HepG2 (cell line): Measurements from ENCODE around the gene OGFOD3. TPM values are rescaled to one million over a fixed set of nuclear protein-coding genes. Genes with fewer than 3 reads are reported as not detected.

Experiments used
- ADNP ChIP-seq: sonication (generic); formaldehyde crosslinking; IDR thresholded peaks from 2 replicates; pipeline ENCODE4 v1.4.0; 2020; ENCODE audit warnings: missing genetic modification reagents
- CHD4 ChIP-seq: fragments of 200-600 bp; sonication (generic); IDR thresholded peaks from 2 replicates; pipeline ENCODE4 v1.7.0; 2017; ENCODE audit warnings: mild to moderate bottlenecking, low read length, borderline replicate concordance
- CREB1 ChIP-seq, 2 experiments: fragments of 450-650 bp in 1 of 2; IDR thresholded peaks; 2 replicates each; pipeline ENCODE4 v1.6.1; 2016 to 2017; ENCODE audit warnings: control low read depth in 1 of 2, mild to moderate bottlenecking in 1 of 2, missing compliant biosample characterization in 1 of 2, missing genetic modification characterization in 1 of 2
- HOXA5 ChIP-seq: sonication (generic); formaldehyde crosslinking; IDR thresholded peaks from 2 replicates; pipeline ENCODE4 v1.4.0; 2020; ENCODE audit warnings: missing genetic modification reagents
- PHF8 ChIP-seq: sonication (generic); formaldehyde crosslinking; IDR thresholded peaks from 2 replicates; pipeline ENCODE4 v1.5.0; 2020; ENCODE audit warnings: missing genetic modification reagents
- PRMT3 ChIP-seq: sonication (generic); formaldehyde crosslinking; IDR thresholded peaks from 2 replicates; pipeline ENCODE4 v1.8.1; 2022; ENCODE audit warnings: low read depth, mild to moderate bottlenecking, moderate library complexity, missing genetic modification reagents, borderline replicate concordance
- REL ChIP-seq: sonication (generic); formaldehyde crosslinking; conservative IDR thresholded peaks from 2 replicates; pipeline ENCODE4 v1.8.0; 2022; ENCODE audit warnings: mild to moderate bottlenecking, missing genetic modification reagents, moderate library complexity
- RFX1 ChIP-seq: fragments of 450-650 bp; IDR thresholded peaks from 2 replicates; pipeline ENCODE4 v1.6.1; 2017
- SIN3A ChIP-seq: IDR thresholded peaks from 2 replicates; pipeline ENCODE4 v1.6.1; 2011; ENCODE audit warnings: low read depth, mild to moderate bottlenecking, control low read depth, low read length, borderline replicate concordance
- ZIK1 ChIP-seq: sonication (generic); formaldehyde crosslinking; IDR thresholded peaks from 2 replicates; pipeline ENCODE4 v1.5.0; 2020; ENCODE audit warnings: mild to moderate bottlenecking, low read depth, missing genetic modification reagents, borderline replicate concordance
- ZNF407 ChIP-seq: sonication (generic); formaldehyde crosslinking; IDR thresholded peaks from one replicate; pipeline ENCODE4 v1.5.1; 2020; ENCODE audit warnings: mild to moderate bottlenecking, missing genetic modification reagents; ENCODE audit errors: not compliant biosample characterization
- ZSCAN20 ChIP-seq: sonication (generic); formaldehyde crosslinking; IDR thresholded peaks from 2 replicates; pipeline ENCODE4 v1.4.0; 2020; ENCODE audit warnings: missing genetic modification reagents, mild to moderate bottlenecking, borderline replicate concordance
- polyA plus RNA-seq, 8 experiments: library from polyadenylated mRNA; depleted of rRNA in 3 of 8; stranded (reverse) in 7 of 8; unstranded in 1 of 8; fragments of >200 nt; fragmentation: Illumina TruSeq in 4 of 8; extraction: Trizol in 4 of 8; gene quantifications; 2 replicates each; pipeline versions ENCODE4 v1.2.1 to v1.2.3, GENCODE V29; 2011 to 2016; ENCODE audit warnings: low read depth in 4 of 8, missing spikeins in 1 of 8, mixed read lengths in 1 of 8; ENCODE audit not compliant: insufficient read depth in 1 of 8
- total RNA-seq, 5 experiments: library from RNA; depleted of rRNA; stranded (reverse); fragments of >200 nt; fragmentation: Illumina TruSeq; extraction: Trizol; gene quantifications; 2 replicates each; pipeline ENCODE4 v1.2.3, GENCODE V29; 2016; ENCODE audit warnings: low read depth in 1 of 5
- TF ChIP-seq, protein P1 (sequence below): sonication (generic); formaldehyde crosslinking; IDR thresholded peaks from 2 replicates; pipeline ENCODE4 v1.5.0; 2020; ENCODE audit warnings: missing genetic modification reagents
- TF ChIP-seq, protein P2 (sequence below): IDR thresholded peaks from 2 replicates; pipeline ENCODE4 v1.6.1; 2016
- TF ChIP-seq, protein P3 (sequence below): sonication (generic); formaldehyde crosslinking; IDR thresholded peaks from 2 replicates; pipeline ENCODE4 v1.4.0; 2020; ENCODE audit warnings: low read depth, mild to moderate bottlenecking, missing genetic modification reagents
- TF ChIP-seq, protein P4 (sequence below): sonication (generic); formaldehyde crosslinking; IDR thresholded peaks from 2 replicates; pipeline ENCODE4 v1.5.0; 2020; ENCODE audit warnings: missing genetic modification reagents

The OGFOD3 gene
- total and polyA plus RNA-seq, 2 of the 13 experiments (the other 11 are each of a cell fraction or from before 2014, with no cell fraction given) = 40.0 to 42.1 TPM

DNA sequence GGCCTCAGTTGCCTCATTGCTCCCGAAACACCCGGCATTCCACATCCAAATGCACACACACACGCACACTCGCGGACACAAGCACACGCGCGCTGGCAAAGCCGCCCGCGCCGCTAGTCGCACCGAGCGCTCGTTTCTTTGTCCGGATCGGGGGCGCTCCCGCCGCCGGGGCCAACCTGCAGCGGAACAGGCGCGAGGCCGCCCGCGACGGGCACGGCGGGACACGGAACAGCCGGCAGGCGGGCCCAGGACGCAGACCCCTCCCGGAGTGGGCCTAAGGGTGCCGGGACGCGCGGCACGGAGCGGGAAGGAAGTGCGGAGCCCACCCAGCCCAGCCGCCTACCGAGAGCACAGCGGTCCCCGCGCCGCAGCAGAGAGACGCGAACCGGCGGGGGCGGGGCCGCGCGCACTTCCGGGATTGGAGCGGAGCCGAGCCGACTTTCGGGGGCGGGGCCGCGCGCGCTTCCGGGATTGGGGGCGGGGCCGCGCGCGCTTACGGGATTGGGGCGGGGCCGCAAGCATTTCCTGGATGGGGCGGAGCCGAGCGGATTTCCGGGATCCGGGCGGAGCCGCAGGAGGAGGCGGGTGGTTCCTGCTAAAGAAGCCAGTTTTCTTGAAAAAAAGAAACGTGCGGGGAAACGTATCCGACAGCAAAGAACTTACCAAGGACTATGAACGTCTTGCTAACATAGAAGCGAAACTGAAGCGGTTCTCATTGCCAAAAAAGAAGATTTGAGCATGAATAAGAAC, 32.1 kb upstream of the OGFOD3 start, which contains the start of gene CYBC1 (continued):
- TF ChIP-seq RFX1 (no peak), CHD4 (no peak), SIN3A (peak; percentile 88; the same call in 1 of the 2 replicates), PHF8 (CRISPR knock-in tag) (peak; percentile 84), ZIK1 (CRISPR knock-in tag) (peak; percentile 70; the same call in 1 of the 2 replicates), ZSCAN20 (CRISPR knock-in tag) (no peak; the same call in 1 of the 2 replicates), ADNP (CRISPR knock-in tag) (no peak), REL (CRISPR knock-in tag) (no peak), HOXA5 (CRISPR knock-in tag) (peak; percentile 82; the same call in 1 of the 2 replicates), ZNF407 (peak; percentile 59), PRMT3 (peak; percentile 89; the same call in 1 of the 2 replicates), CREB1 (IDR thresholded peaks at IDR 0.05) (peak; percentile 56), CREB1 (CRISPR knock-in tag; IDR thresholded peaks at IDR 0.05) (no peak)
- TF ChIP-seq, protein P1, sequence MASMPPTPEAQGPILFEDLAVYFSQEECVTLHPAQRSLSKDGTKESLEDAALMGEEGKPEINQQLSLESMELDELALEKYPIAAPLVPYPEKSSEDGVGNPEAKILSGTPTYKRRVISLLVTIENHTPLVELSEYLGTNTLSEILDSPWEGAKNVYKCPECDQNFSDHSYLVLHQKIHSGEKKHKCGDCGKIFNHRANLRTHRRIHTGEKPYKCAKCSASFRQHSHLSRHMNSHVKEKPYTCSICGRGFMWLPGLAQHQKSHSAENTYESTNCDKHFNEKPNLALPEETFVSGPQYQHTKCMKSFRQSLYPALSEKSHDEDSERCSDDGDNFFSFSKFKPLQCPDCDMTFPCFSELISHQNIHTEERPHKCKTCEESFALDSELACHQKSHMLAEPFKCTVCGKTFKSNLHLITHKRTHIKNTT (CRISPR knock-in tag) = no peak
- TF ChIP-seq, protein P2, sequence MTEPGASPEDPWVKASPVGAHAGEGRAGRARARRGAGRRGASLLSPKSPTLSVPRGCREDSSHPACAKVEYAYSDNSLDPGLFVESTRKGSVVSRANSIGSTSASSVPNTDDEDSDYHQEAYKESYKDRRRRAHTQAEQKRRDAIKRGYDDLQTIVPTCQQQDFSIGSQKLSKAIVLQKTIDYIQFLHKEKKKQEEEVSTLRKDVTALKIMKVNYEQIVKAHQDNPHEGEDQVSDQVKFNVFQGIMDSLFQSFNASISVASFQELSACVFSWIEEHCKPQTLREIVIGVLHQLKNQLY = peak; percentile 47; the same call in 1 of the 2 replicates
- TF ChIP-seq, protein P3, sequence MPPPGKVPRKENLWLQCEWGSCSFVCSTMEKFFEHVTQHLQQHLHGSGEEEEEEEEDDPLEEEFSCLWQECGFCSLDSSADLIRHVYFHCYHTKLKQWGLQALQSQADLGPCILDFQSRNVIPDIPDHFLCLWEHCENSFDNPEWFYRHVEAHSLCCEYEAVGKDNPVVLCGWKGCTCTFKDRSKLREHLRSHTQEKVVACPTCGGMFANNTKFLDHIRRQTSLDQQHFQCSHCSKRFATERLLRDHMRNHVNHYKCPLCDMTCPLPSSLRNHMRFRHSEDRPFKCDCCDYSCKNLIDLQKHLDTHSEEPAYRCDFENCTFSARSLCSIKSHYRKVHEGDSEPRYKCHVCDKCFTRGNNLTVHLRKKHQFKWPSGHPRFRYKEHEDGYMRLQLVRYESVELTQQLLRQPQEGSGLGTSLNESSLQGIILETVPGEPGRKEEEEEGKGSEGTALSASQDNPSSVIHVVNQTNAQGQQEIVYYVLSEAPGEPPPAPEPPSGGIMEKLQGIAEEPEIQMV (CRISPR knock-in tag) = peak; percentile 84
- TF ChIP-seq, protein P4, sequence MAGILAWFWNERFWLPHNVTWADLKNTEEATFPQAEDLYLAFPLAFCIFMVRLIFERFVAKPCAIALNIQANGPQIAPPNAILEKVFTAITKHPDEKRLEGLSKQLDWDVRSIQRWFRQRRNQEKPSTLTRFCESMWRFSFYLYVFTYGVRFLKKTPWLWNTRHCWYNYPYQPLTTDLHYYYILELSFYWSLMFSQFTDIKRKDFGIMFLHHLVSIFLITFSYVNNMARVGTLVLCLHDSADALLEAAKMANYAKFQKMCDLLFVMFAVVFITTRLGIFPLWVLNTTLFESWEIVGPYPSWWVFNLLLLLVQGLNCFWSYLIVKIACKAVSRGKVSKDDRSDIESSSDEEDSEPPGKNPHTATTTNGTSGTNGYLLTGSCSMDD = no peak
